ENCODE data around the gene SFXN5.

Gene SFXN5

GRCh38 chr2:73103018-73103542, 31.6 kb upstream of the SFXN5 start:
- TF ChIP-seq CTCF (conservative IDR thresholded peaks at IDR 0.05; ENCODE audit: low read depth, low read length), result no peak
- Histone ChIP-seq H3K4me2 (no peak overlapping the region), H3K4me3 (IDR thresholded peaks at IDR 0.05; ENCODE audit: insufficient read depth, low read depth, low read length) (no peak overlapping the region), H3K27me3 (ENCODE audit: insufficient read depth, low read depth) (no peaks in the 10 kb centered on the region), H4K20me1 (ENCODE audit: insufficient read depth) (no peaks in the 10 kb centered on the region), H2AFZ (ENCODE audit: low read depth) (no peak overlapping the region), H3K9ac (no peak overlapping the region), H3K79me2 (ENCODE audit: insufficient read depth, low read depth) (no peaks in the 10 kb centered on the region), H3K27ac (no peak overlapping the region), H3K36me3 (ENCODE audit: insufficient read depth) (no peaks in the 10 kb centered on the region), H3K4me1 (ENCODE audit: low read depth, poor library complexity, severe bottlenecking) (peaks cover 6% of the 10 kb centered on the region)

- no peak for TF ChIP-seq CTCF (conservative IDR thresholded peaks at IDR 0.05; ENCODE audit: low read depth, low read length)
- no peak overlapping the region for H3K9ac ChIP-seq
- no peak overlapping the region for H3K27ac ChIP-seq
- no peaks in the 10 kb centered on the region for H3K36me3 ChIP-seq (ENCODE audit: insufficient read depth)
- no peaks in the 10 kb centered on the region for H3K79me2 ChIP-seq (ENCODE audit: insufficient read depth, low read depth)
- no peaks in the 10 kb centered on the region for H3K27me3 ChIP-seq (ENCODE audit: insufficient read depth, low read depth)
- no peaks in the 10 kb centered on the region for H4K20me1 ChIP-seq (ENCODE audit: insufficient read depth)
- no peak overlapping the region for H2AFZ ChIP-seq (ENCODE audit: low read depth)
- no peak overlapping the region for H3K4me2 ChIP-seq
- peaks cover 6% of the 10 kb centered on the region for H3K4me1 ChIP-seq (ENCODE audit: low read depth, poor library complexity, severe bottlenecking)
- no peak overlapping the region for H3K4me3 ChIP-seq (IDR thresholded peaks at IDR 0.05; ENCODE audit: insufficient read depth, low read depth, low read length)
Measured at GRCh38 chr2:73101626-73102256, 30.2 kb upstream of the SFXN5 start.

- Histone ChIP-seq H3K27me3 (ENCODE audit: insufficient read depth, low read depth) (no peaks in the 10 kb centered on the region), H3K27ac (no peak overlapping the region), H3K4me1 (ENCODE audit: low read depth, poor library complexity, severe bottlenecking) (peaks cover 6% of the 10 kb centered on the region), H4K20me1 (ENCODE audit: insufficient read depth) (no peaks in the 10 kb centered on the region), H2AFZ (ENCODE audit: low read depth) (no peak overlapping the region), H3K79me2 (ENCODE audit: insufficient read depth, low read depth) (no peaks in the 10 kb centered on the region), H3K36me3 (ENCODE audit: insufficient read depth) (no peaks in the 10 kb centered on the region), H3K4me2 (no peak overlapping the region), H3K9ac (no peak overlapping the region), H3K4me3 (IDR thresholded peaks at IDR 0.05; ENCODE audit: insufficient read depth, low read depth, low read length) (no peak overlapping the region)
- TF ChIP-seq CTCF (conservative IDR thresholded peaks at IDR 0.05; ENCODE audit: low read depth, low read length), result no peak
Measured at GRCh38 chr2:73100956-73101355, 29.4 kb upstream of the SFXN5 start.

- no peaks in the 10 kb centered on the region for H3K27me3 ChIP-seq (ENCODE audit: insufficient read depth, low read depth)
Measured at GRCh38 chr2:73099486-73099885, 28.0 kb upstream of the SFXN5 start.

More at GRCh38 chr2:73099486-73099885, 28.0 kb upstream of the SFXN5 start:
- Histone ChIP-seq H3K4me3 (IDR thresholded peaks at IDR 0.05; ENCODE audit: insufficient read depth, low read depth, low read length) (no peak overlapping the region), H3K79me2 (ENCODE audit: insufficient read depth, low read depth) (no peaks in the 10 kb centered on the region), H4K20me1 (ENCODE audit: insufficient read depth) (no peaks in the 10 kb centered on the region), H3K4me1 (ENCODE audit: low read depth, poor library complexity, severe bottlenecking) (peaks cover 6% of the 10 kb centered on the region), H3K27ac (no peak overlapping the region), H3K9ac (no peak overlapping the region), H3K36me3 (ENCODE audit: insufficient read depth) (no peaks in the 10 kb centered on the region), H2AFZ (ENCODE audit: low read depth) (no peak overlapping the region), H3K4me2 (no peak overlapping the region)
- TF ChIP-seq CTCF (conservative IDR thresholded peaks at IDR 0.05; ENCODE audit: low read depth, low read length), result no peak

Data from KMS-11 (cell line).